Forelimb muscle (tissue), 1 donor: ENCODE measurements around the gene GLIS2. TPM values are rescaled to one million over a fixed set of nuclear protein-coding genes. Genes with fewer than 3 reads are reported as not detected.
"Not testable (repeated sequence)": the region's sequence is repeated elsewhere in the genome, so short reads cannot be mapped to it uniquely, and the experiment has no call there.

Source experiments
- DNase-seq: peaks from one replicate; pipeline ENCODE4 v3.0.0-alpha.2; 2013; ENCODE audit warnings: low read depth
- polyA plus RNA-seq: library from polyadenylated mRNA; unstranded; fragments of 120-200 nt; gene quantifications from one replicate; pipeline ENCODE4 v1.2.1, GENCODE V29; 2013; ENCODE audit not compliant: insufficient read length

The GLIS2 gene
- polyA plus RNA-seq, 1 donor = 22.9 TPM

GRCh38 chr16:4333714-4334113 is 17.8 kb downstream of the GLIS2 start:
- not testable (repeated sequence) for DNase-seq

- DNase-seq = no peak
Observed at GRCh38 chr16:4334724-4335495, 19.0 kb downstream of the GLIS2 start.

- no peak for DNase-seq
Observed at GRCh38 chr16:4336701-4337539, 21.1 kb downstream of the GLIS2 start.

GRCh38 chr16:4337540-4338088 is 21.7 kb downstream of the GLIS2 start:
- no peak for DNase-seq

GRCh38 chr16:4338125-4338582 is 22.3 kb downstream of the GLIS2 start:
- no peak for DNase-seq

GRCh38 chr16:4338712-4339299 is 22.9 kb downstream of the GLIS2 start:
- DNase-seq = no peak

- no peak for DNase-seq
Observed at GRCh38 chr16:4339455-4339854, 23.6 kb downstream of the GLIS2 start.

GRCh38 chr16:4339909-4340308 is 24.0 kb downstream of the GLIS2 start:
- no peak for DNase-seq

- DNase-seq = no peak
Observed at GRCh38 chr16:4340443-4340842, 24.6 kb downstream of the GLIS2 start.

- no peak for DNase-seq
Observed at GRCh38 chr16:4341250-4341649, 25.4 kb downstream of the GLIS2 start.

- no peak for DNase-seq
Observed at GRCh38 chr16:4342866-4343744, 27.2 kb downstream of the GLIS2 start.

GRCh38 chr16:4344300-4344982 is 28.6 kb downstream of the GLIS2 start:
- not testable (repeated sequence) for DNase-seq

- DNase-seq = no peak
Observed at GRCh38 chr16:4344983-4345835, 29.3 kb downstream of the GLIS2 start.

- no peak for DNase-seq
Observed at GRCh38 chr16:4345836-4346781, 30.2 kb downstream of the GLIS2 start.

- no peak for DNase-seq
Observed at GRCh38 chr16:4347010-4347409, 31.1 kb downstream of the GLIS2 start.

GRCh38 chr16:4347765-4348509 is 32.1 kb downstream of the GLIS2 start:
- no peak for DNase-seq

GRCh38 chr16:4349332-4349731 is 33.5 kb downstream of the GLIS2 start:
- DNase-seq = no peak

- no peak for DNase-seq
Observed at GRCh38 chr16:4350365-4350786, 34.5 kb downstream of the GLIS2 start.
